GM23338 (cell line): ENCODE results near the gene RNF112. TPM values are rescaled to one million over a fixed set of nuclear protein-coding genes. Genes with fewer than 3 reads are reported as not detected.

Experiments used
- ATAC-seq: fragments of 200-7000 bp; cut with Tn5 transposase; 3 replicates; pipeline ENCODE4 v1.9.1; 2020
- DNase-seq: peaks from one replicate; pipeline ENCODE4 v3.0.0-alpha.2; 2015; ENCODE audit warnings: low spot score
- H2AFZ ChIP-seq: fragments of 200-600 bp; sonication (generic); 2 replicates; pipeline ENCODE4 v1.8.0; 2016; ENCODE audit warnings: antibody characterized with exemption, mild to moderate bottlenecking, moderate library complexity
- H3F3A ChIP-seq: fragments of 200-600 bp; sonication (generic); replicated peaks from 2 replicates; pipeline ENCODE4 v1.8.0; 2017; ENCODE audit warnings: antibody characterized with exemption, mixed run types, low read depth
- H3K27ac ChIP-seq: fragments of 200-600 bp; sonication (generic); 2 replicates; pipeline ENCODE4 v1.6.1; 2016; ENCODE audit warnings: low read depth
- H3K27me3 ChIP-seq: fragments of 200-600 bp; sonication (generic); 2 replicates; pipeline ENCODE4 v1.8.0; 2016; ENCODE audit warnings: mild to moderate bottlenecking, mixed run types, moderate library complexity; ENCODE audit not compliant: insufficient read depth
- H3K36me3 ChIP-seq: fragments of 200-600 bp; sonication (generic); 2 replicates; pipeline ENCODE4 v1.8.0; 2016; ENCODE audit warnings: mild to moderate bottlenecking; ENCODE audit not compliant: insufficient read depth
- H3K4me1 ChIP-seq: fragments of 200-600 bp; sonication (generic); 2 replicates; pipeline ENCODE4 v1.8.0; 2016; ENCODE audit warnings: mild to moderate bottlenecking, moderate library complexity; ENCODE audit not compliant: insufficient read depth
- H3K4me2 ChIP-seq: fragments of 200-600 bp; sonication (generic); 2 replicates; pipeline ENCODE4 v1.7.1; 2017; ENCODE audit warnings: mixed run types
- H3K4me3 ChIP-seq: fragments of 200-600 bp; sonication (generic); 2 replicates; pipeline ENCODE4 v1.6.1; 2016; ENCODE audit warnings: mixed run types
- H3K79me2 ChIP-seq: fragments of 200-600 bp; sonication (generic); replicated peaks from 2 replicates; pipeline ENCODE4 v1.8.0; 2017; ENCODE audit warnings: mild to moderate bottlenecking; ENCODE audit not compliant: insufficient read depth
- H3K9me2 ChIP-seq: fragments of 200-600 bp; sonication (generic); 2 replicates; pipeline ENCODE4 v1.8.0; 2017; ENCODE audit not compliant: insufficient read depth
- H4K20me1 ChIP-seq: fragments of 200-600 bp; sonication (generic); replicated peaks from 2 replicates; pipeline ENCODE4 v1.8.0; 2017; ENCODE audit warnings: mild to moderate bottlenecking; ENCODE audit not compliant: insufficient read depth
- H3K27ac Mint-ChIP-seq: 2 replicates; pipeline ENCODE4 v1.8.0; 2020; ENCODE audit warnings: inconsistent platforms, mild to moderate bottlenecking, moderate library complexity, mixed read lengths
- H3K27me3 Mint-ChIP-seq: 3 replicates; pipeline ENCODE4 v1.8.0; 2022; ENCODE audit warnings: low read depth, mild to moderate bottlenecking, moderate library complexity, mixed read lengths, inconsistent platforms; ENCODE audit not compliant: insufficient read depth, poor library complexity
- H3K36me3 Mint-ChIP-seq: 3 replicates; pipeline ENCODE4 v1.8.0; 2021; ENCODE audit warnings: low read depth, mild to moderate bottlenecking, inconsistent platforms, moderate library complexity, mixed read lengths
- H3K4me1 Mint-ChIP-seq: 3 replicates; pipeline ENCODE4 v1.8.0; 2020; ENCODE audit warnings: mild to moderate bottlenecking, inconsistent platforms, mixed read lengths
- H3K4me3 Mint-ChIP-seq: 3 replicates; pipeline ENCODE4 v1.8.0; 2021; ENCODE audit warnings: moderate library complexity, mild to moderate bottlenecking, inconsistent platforms, mixed read lengths
- H3K9me3 Mint-ChIP-seq: 3 replicates; pipeline ENCODE4 v1.8.0; 2020; ENCODE audit warnings: moderate library complexity, mild to moderate bottlenecking, inconsistent platforms, mixed read lengths
- CREB1 ChIP-seq: fragments of 250-450 bp; sonication (Bioruptor Pico); IDR thresholded peaks from 2 replicates; pipeline ENCODE4 v1.5.0; 2020; ENCODE audit warnings: low read depth, mild to moderate bottlenecking, moderate library complexity
- EZH2 ChIP-seq: fragments of 200-600 bp; sonication (generic); IDR thresholded peaks from one replicate; pipeline ENCODE4 v1.8.0; 2017; ENCODE audit warnings: antibody characterized with exemption, mild to moderate bottlenecking, low read depth; ENCODE audit not compliant: unreplicated experiment
- EZH2phosphoT487 ChIP-seq: fragments of 200-600 bp; sonication (generic); IDR thresholded peaks from one replicate; pipeline ENCODE4 v1.8.1; 2018; ENCODE audit warnings: antibody characterized with exemption; ENCODE audit not compliant: unreplicated experiment
- JUNB ChIP-seq: IDR thresholded peaks from one replicate; pipeline ENCODE4 v1.6.1; 2016; ENCODE audit warnings: antibody characterized with exemption; ENCODE audit not compliant: unreplicated experiment
- NANOG ChIP-seq: IDR thresholded peaks from 2 replicates; pipeline ENCODE4 v1.6.1; 2016; ENCODE audit warnings: antibody characterized with exemption, borderline replicate concordance
- POLR2AphosphoS5 ChIP-seq: IDR thresholded peaks from 2 replicates; pipeline ENCODE4 v1.6.1; 2016; ENCODE audit warnings: antibody characterized with exemption, low read depth
- STAT1 ChIP-seq: IDR thresholded peaks from one replicate; pipeline ENCODE4 v1.6.1; 2016; ENCODE audit warnings: antibody characterized with exemption; ENCODE audit not compliant: unreplicated experiment
- ZNF114 ChIP-seq: fragments of 250-450 bp; sonication (Bioruptor Pico); IDR thresholded peaks from 2 replicates; pipeline ENCODE4 v1.5.0; 2020; ENCODE audit warnings: mild to moderate bottlenecking, moderate library complexity
- ZNF331 ChIP-seq: fragments of 250-450 bp; sonication (Bioruptor Pico); IDR thresholded peaks from 2 replicates; pipeline ENCODE4 v1.5.0; 2020; ENCODE audit warnings: low read depth, mild to moderate bottlenecking, moderate library complexity
- polyA plus RNA-seq: library from polyadenylated mRNA; unstranded; fragments of >200 nt; fragmentation: Nextera tagmentation; extraction: Ambion mirVana; gene quantifications from 2 replicates; pipeline ENCODE4 v1.2.1, GENCODE V29; 2016
- total RNA-seq: library from RNA; depleted of rRNA; stranded (reverse); fragments of >200 nt; shearing (Covaris generic); gene quantifications from 2 replicates; pipeline ENCODE4 v1.2.3, GENCODE V29; 2014
- TF ChIP-seq, protein P1 (sequence below): IDR thresholded peaks from one replicate; pipeline ENCODE4 v1.6.1; 2018; ENCODE audit warnings: antibody characterized with exemption; ENCODE audit not compliant: unreplicated experiment
- TF ChIP-seq, protein P2 (sequence below): fragments of 250-450 bp; sonication (Bioruptor Pico); IDR thresholded peaks from 2 replicates; pipeline ENCODE4 v1.5.0; 2020; ENCODE audit warnings: mild to moderate bottlenecking, moderate library complexity
- TF ChIP-seq, protein P3 (sequence below), 2 experiments: fragments of 200-600 bp in 1 of 2; sonication (generic) in 1 of 2; conservative IDR thresholded peaks; 2 replicates each; pipeline versions ENCODE4 v1.5.1 to v1.6.1; 2016 to 2017; ENCODE audit warnings: antibody characterized with exemption in 2 of 2, low read depth in 2 of 2, mild to moderate bottlenecking in 2 of 2, moderate library complexity in 1 of 2
- TF ChIP-seq, protein P4 (sequence below): IDR thresholded peaks from 2 replicates; pipeline ENCODE4 v1.6.1; 2016; ENCODE audit warnings: antibody characterized with exemption

The RNF112 gene
- total and polyA plus RNA-seq, 2 experiments from 2014 or later: 0.42 to 4.1 TPM

DNA sequence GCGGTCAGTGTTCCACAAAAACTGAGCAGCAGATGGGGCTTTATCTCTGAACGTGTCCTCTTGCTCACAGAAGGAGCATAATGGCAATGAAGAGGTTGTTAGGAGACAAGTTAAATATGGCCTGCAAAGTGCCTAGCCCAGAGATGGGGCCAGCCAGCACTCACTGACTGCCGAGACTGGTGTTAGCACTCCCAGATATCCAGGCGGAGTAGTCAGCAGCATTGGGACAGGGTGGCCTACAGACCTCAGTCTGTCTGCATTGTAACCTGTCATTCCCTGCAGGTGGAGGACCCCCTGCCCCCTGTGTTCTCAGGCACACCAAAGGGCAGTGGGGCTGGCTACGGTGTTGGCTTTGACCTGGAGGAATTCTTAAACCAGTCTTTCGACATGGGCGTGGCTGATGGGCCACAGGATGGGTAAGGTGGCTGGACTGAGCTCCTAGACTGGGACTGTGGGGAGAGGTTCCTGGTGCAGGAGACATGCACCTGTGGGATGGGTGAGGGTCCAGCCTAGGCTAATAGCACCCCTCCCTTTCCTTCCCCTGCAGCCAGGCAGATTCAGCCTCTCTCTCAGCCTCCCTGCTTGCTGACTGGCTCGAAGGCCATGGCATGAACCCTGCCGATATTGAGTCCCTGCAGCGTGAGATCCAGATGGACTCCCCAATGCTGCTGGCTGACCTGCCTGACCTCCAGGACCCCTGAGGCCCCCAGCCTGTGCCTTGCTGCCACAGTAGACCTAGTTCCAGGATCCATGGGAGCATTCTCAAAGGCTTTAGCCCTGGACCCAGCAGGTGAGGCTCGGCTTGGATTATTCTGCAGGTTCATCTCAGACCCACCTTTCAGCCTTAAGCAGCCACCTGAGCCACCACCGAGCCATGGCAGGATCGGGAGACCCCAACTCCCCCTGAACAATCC is 28.2 kb upstream of the RNF112 start:
- Histone ChIP-seq H3K4me3 (no peak overlapping the region), H3K9me2 (no peaks in the 10 kb centered on the region), H3K4me2 (no peak overlapping the region), H3K36me3 (peaks cover 10% of the 10 kb centered on the region), H3F3A (peaks cover 19% of the 10 kb centered on the region), H4K20me1 (peaks cover 13% of the 10 kb centered on the region), H3K27me3 (no peaks in the 10 kb centered on the region), H3K4me1 (peaks cover 14% of the 10 kb centered on the region), H2AFZ (no peak overlapping the region), H3K79me2 (peaks cover 29% of the 10 kb centered on the region), H3K27ac (no peak overlapping the region)
- H3K4me3 Mint-ChIP-seq: no peak overlapping the region
- no peak for ATAC-seq
- H3K36me3 Mint-ChIP-seq: peaks cover 68% of the 10 kb centered on the region
- no peak for DNase-seq
- no peak overlapping the region for H3K27ac Mint-ChIP-seq
- peaks cover 13% of the 10 kb centered on the region for H3K27me3 Mint-ChIP-seq
- no peaks in the 10 kb centered on the region; the same call in 2 of the 3 replicates for H3K9me3 Mint-ChIP-seq
- TF ChIP-seq, protein P1, sequence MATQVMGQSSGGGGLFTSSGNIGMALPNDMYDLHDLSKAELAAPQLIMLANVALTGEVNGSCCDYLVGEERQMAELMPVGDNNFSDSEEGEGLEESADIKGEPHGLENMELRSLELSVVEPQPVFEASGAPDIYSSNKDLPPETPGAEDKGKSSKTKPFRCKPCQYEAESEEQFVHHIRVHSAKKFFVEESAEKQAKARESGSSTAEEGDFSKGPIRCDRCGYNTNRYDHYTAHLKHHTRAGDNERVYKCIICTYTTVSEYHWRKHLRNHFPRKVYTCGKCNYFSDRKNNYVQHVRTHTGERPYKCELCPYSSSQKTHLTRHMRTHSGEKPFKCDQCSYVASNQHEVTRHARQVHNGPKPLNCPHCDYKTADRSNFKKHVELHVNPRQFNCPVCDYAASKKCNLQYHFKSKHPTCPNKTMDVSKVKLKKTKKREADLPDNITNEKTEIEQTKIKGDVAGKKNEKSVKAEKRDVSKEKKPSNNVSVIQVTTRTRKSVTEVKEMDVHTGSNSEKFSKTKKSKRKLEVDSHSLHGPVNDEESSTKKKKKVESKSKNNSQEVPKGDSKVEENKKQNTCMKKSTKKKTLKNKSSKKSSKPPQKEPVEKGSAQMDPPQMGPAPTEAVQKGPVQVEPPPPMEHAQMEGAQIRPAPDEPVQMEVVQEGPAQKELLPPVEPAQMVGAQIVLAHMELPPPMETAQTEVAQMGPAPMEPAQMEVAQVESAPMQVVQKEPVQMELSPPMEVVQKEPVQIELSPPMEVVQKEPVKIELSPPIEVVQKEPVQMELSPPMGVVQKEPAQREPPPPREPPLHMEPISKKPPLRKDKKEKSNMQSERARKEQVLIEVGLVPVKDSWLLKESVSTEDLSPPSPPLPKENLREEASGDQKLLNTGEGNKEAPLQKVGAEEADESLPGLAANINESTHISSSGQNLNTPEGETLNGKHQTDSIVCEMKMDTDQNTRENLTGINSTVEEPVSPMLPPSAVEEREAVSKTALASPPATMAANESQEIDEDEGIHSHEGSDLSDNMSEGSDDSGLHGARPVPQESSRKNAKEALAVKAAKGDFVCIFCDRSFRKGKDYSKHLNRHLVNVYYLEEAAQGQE: no peak
- TF ChIP-seq ZNF114 (CRISPR knock-in tag): no peak
- TF ChIP-seq JUNB: no peak
- TF ChIP-seq, protein P2, sequence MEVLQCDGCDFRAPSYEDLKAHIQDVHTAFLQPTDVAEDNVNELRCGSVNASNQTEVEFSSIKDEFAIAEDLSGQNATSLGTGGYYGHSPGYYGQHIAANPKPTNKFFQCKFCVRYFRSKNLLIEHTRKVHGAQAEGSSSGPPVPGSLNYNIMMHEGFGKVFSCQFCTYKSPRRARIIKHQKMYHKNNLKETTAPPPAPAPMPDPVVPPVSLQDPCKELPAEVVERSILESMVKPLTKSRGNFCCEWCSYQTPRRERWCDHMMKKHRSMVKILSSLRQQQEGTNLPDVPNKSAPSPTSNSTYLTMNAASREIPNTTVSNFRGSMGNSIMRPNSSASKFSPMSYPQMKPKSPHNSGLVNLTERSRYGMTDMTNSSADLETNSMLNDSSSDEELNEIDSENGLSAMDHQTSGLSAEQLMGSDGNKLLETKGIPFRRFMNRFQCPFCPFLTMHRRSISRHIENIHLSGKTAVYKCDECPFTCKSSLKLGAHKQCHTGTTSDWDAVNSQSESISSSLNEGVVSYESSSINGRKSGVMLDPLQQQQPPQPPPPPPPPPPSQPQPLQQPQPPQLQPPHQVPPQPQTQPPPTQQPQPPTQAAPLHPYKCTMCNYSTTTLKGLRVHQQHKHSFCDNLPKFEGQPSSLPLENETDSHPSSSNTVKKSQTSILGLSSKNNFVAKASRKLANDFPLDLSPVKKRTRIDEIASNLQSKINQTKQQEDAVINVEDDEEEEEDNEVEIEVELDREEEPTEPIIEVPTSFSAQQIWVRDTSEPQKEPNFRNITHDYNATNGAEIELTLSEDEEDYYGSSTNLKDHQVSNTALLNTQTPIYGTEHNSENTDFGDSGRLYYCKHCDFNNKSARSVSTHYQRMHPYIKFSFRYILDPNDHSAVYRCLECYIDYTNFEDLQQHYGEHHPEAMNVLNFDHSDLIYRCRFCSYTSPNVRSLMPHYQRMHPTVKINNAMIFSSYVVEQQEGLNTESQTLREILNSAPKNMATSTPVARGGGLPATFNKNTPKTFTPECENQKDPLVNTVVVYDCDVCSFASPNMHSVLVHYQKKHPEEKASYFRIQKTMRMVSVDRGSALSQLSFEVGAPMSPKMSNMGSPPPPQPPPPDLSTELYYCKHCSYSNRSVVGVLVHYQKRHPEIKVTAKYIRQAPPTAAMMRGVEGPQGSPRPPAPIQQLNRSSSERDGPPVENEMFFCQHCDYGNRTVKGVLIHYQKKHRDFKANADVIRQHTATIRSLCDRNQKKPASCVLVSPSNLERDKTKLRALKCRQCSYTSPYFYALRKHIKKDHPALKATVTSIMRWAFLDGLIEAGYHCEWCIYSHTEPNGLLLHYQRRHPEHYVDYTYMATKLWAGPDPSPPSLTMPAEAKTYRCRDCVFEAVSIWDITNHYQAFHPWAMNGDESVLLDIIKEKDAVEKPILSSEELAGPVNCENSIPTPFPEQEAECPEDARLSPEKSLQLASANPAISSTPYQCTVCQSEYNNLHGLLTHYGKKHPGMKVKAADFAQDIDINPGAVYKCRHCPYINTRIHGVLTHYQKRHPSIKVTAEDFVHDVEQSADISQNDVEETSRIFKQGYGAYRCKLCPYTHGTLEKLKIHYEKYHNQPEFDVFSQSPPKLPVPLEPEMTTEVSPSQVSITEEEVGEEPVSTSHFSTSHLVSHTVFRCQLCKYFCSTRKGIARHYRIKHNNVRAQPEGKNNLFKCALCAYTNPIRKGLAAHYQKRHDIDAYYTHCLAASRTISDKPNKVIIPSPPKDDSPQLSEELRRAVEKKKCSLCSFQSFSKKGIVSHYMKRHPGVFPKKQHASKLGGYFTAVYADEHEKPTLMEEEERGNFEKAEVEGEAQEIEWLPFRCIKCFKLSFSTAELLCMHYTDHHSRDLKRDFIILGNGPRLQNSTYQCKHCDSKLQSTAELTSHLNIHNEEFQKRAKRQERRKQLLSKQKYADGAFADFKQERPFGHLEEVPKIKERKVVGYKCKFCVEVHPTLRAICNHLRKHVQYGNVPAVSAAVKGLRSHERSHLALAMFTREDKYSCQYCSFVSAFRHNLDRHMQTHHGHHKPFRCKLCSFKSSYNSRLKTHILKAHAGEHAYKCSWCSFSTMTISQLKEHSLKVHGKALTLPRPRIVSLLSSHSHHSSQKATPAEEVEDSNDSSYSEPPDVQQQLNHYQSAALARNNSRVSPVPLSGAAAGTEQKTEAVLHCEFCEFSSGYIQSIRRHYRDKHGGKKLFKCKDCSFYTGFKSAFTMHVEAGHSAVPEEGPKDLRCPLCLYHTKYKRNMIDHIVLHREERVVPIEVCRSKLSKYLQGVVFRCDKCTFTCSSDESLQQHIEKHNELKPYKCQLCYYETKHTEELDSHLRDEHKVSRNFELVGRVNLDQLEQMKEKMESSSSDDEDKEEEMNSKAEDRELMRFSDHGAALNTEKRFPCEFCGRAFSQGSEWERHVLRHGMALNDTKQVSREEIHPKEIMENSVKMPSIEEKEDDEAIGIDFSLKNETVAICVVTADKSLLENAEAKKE (CRISPR knock-in tag): no peak
- no peak for TF ChIP-seq CREB1 (CRISPR knock-in tag)
- TF ChIP-seq, protein P3, sequence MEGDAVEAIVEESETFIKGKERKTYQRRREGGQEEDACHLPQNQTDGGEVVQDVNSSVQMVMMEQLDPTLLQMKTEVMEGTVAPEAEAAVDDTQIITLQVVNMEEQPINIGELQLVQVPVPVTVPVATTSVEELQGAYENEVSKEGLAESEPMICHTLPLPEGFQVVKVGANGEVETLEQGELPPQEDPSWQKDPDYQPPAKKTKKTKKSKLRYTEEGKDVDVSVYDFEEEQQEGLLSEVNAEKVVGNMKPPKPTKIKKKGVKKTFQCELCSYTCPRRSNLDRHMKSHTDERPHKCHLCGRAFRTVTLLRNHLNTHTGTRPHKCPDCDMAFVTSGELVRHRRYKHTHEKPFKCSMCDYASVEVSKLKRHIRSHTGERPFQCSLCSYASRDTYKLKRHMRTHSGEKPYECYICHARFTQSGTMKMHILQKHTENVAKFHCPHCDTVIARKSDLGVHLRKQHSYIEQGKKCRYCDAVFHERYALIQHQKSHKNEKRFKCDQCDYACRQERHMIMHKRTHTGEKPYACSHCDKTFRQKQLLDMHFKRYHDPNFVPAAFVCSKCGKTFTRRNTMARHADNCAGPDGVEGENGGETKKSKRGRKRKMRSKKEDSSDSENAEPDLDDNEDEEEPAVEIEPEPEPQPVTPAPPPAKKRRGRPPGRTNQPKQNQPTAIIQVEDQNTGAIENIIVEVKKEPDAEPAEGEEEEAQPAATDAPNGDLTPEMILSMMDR (conservative IDR thresholded peaks at IDR 0.05; ENCODE audit: low read depth in 2 of 2): no peak
- TF ChIP-seq POLR2AphosphoS5: no peak
- no peak for TF ChIP-seq EZH2
- TF ChIP-seq, protein P4, sequence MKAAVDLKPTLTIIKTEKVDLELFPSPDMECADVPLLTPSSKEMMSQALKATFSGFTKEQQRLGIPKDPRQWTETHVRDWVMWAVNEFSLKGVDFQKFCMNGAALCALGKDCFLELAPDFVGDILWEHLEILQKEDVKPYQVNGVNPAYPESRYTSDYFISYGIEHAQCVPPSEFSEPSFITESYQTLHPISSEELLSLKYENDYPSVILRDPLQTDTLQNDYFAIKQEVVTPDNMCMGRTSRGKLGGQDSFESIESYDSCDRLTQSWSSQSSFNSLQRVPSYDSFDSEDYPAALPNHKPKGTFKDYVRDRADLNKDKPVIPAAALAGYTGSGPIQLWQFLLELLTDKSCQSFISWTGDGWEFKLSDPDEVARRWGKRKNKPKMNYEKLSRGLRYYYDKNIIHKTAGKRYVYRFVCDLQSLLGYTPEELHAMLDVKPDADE: no peak
- TF ChIP-seq NANOG: no peak
- TF ChIP-seq EZH2phosphoT487: no peak
- TF ChIP-seq STAT1: no peak
- TF ChIP-seq ZNF331 (CRISPR knock-in tag): no peak
- H3K4me1 Mint-ChIP-seq: peaks cover 34% of the 10 kb centered on the region
